HepG2 (cell line): ENCODE results near the gene DLL4. TPM values are rescaled to one million over a fixed set of nuclear protein-coding genes. Genes with fewer than 3 reads are reported as not detected.
A peak's percentile ranks its signal among the peaks of the same experiment; 100 is the strongest.

Experiments used
- FOSL1 ChIP-seq: sonication (generic); formaldehyde crosslinking; IDR thresholded peaks from 2 replicates; pipeline ENCODE4 v1.9.0; 2021; ENCODE audit warnings: missing genetic modification reagents, borderline replicate concordance
- MTF2 ChIP-seq: sonication (generic); formaldehyde crosslinking; IDR thresholded peaks from 2 replicates; pipeline ENCODE4 v1.5.0; 2020; ENCODE audit warnings: missing genetic modification reagents, borderline replicate concordance
- PHF8 ChIP-seq: sonication (generic); formaldehyde crosslinking; IDR thresholded peaks from 2 replicates; pipeline ENCODE4 v1.5.0; 2020; ENCODE audit warnings: missing genetic modification reagents
- SMC3 ChIP-seq: IDR thresholded peaks from 2 replicates; pipeline ENCODE4 v1.6.1; 2011; ENCODE audit warnings: low read length, improper control_type of control experiment
- polyA plus RNA-seq, 8 experiments: library from polyadenylated mRNA; depleted of rRNA in 3 of 8; stranded (reverse) in 7 of 8; unstranded in 1 of 8; fragments of >200 nt; fragmentation: Illumina TruSeq in 4 of 8; extraction: Trizol in 4 of 8; gene quantifications; 2 replicates each; pipeline versions ENCODE4 v1.2.1 to v1.2.3, GENCODE V29; 2011 to 2016; ENCODE audit warnings: low read depth in 4 of 8, missing spikeins in 1 of 8, mixed read lengths in 1 of 8; ENCODE audit not compliant: insufficient read depth in 1 of 8
- total RNA-seq, 5 experiments: library from RNA; depleted of rRNA; stranded (reverse); fragments of >200 nt; fragmentation: Illumina TruSeq; extraction: Trizol; gene quantifications; 2 replicates each; pipeline ENCODE4 v1.2.3, GENCODE V29; 2016; ENCODE audit warnings: low read depth in 1 of 5
- TF ChIP-seq, protein P1 (sequence below): sonication (generic); formaldehyde crosslinking; IDR thresholded peaks from one replicate; pipeline ENCODE4 v1.5.1; 2020; ENCODE audit warnings: mild to moderate bottlenecking, missing genetic modification reagents; ENCODE audit errors: not compliant biosample characterization

DLL4 gene
- total and polyA plus RNA-seq, 2 of the 13 experiments (the other 11 are each of a cell fraction or from before 2014, with no cell fraction given): 0.20 to 0.25 TPM

DNA sequence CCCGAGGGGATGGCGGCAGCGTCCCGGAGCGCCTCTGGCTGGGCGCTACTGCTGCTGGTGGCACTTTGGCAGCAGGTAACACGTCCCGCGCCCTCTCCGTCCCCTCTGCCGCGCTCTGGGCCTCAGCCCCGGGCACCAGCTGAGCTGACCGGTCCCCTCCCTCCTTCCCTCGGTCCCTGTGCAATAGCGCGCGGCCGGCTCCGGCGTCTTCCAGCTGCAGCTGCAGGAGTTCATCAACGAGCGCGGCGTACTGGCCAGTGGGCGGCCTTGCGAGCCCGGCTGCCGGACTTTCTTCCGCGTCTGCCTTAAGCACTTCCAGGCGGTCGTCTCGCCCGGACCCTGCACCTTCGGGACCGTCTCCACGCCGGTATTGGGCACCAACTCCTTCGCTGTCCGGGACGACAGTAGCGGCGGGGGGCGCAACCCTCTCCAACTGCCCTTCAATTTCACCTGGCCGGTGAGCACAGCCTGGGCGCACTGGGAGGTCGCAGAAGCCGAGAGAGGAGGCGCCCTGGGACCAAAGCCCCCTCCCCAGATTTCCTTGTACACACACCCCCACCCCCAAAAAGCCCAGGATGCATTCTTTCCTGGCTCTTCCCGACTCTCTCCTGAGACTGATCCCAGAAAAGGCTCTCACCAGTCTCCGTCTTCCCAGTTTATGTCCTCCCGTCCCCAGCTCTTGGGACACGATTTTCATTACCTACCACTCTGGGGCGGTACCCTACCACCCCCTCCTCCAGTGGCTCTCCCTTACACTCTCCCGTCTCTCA, 705 bp downstream of the DLL4 start (continued):
- TF ChIP-seq, protein P1, sequence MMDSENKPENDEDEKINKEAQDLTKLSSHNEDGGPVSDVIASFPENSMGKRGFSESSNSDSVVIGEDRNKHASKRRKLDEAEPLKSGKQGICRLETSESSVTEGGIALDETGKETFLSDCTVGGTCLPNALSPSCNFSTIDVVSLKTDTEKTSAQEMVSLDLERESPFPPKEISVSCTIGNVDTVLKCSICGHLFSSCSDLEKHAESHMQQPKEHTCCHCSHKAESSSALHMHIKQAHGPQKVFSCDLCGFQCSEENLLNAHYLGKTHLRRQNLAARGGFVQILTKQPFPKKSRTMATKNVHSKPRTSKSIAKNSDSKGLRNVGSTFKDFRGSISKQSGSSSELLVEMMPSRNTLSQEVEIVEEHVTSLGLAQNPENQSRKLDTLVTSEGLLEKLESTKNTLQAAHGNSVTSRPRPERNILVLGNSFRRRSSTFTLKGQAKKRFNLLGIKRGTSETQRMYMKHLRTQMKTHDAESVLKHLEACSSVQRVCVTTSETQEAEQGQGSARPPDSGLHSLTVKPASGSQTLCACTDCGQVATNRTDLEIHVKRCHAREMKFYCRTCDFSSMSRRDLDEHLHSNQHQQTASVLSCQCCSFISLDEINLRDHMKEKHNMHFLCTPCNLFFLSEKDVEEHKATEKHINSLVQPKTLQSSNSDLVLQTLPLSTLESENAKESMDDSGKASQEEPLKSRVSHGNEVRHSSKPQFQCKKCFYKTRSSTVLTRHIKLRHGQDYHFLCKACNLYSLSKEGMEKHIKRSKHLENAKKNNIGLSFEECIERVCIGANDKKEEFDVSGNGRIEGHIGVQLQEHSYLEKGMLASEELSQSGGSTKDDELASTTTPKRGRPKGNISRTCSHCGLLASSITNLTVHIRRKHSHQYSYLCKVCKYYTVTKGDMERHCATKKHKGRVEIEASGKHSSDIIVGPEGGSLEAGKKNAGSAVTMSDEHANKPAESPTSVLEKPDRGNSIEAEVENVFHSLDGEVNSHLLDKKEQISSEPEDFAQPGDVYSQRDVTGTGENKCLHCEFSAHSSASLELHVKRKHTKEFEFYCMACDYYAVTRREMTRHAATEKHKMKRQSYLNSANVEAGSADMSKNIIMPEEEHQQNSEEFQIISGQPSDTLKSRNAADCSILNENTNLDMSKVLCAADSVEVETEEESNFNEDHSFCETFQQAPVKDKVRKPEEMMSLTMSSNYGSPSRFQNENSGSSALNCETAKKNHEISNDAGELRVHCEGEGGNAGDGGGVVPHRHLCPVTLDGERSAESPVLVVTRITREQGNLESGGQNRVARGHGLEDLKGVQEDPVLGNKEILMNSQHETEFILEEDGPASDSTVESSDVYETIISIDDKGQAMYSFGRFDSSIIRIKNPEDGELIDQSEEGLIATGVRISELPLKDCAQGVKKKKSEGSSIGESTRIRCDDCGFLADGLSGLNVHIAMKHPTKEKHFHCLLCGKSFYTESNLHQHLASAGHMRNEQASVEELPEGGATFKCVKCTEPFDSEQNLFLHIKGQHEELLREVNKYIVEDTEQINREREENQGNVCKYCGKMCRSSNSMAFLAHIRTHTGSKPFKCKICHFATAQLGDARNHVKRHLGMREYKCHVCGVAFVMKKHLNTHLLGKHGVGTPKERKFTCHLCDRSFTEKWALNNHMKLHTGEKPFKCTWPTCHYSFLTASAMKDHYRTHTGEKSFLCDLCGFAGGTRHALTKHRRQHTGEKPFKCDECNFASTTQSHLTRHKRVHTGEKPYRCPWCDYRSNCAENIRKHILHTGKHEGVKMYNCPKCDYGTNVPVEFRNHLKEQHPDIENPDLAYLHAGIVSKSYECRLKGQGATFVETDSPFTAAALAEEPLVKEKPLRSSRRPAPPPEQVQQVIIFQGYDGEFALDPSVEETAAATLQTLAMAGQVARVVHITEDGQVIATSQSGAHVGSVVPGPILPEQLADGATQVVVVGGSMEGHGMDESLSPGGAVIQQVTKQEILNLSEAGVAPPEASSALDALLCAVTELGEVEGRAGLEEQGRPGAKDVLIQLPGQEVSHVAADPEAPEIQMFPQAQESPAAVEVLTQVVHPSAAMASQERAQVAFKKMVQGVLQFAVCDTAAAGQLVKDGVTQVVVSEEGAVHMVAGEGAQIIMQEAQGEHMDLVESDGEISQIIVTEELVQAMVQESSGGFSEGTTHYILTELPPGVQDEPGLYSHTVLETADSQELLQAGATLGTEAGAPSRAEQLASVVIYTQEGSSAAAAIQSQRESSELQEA (CRISPR knock-in tag): peak; percentile 42
- TF ChIP-seq MTF2 (CRISPR knock-in tag): peak; percentile 91; the same call in 1 of the 2 replicates
- no peak for TF ChIP-seq PHF8
- TF ChIP-seq SMC3: no peak
- TF ChIP-seq FOSL1 (CRISPR knock-in tag): no peak
